Subcutaneous adipose tissue (tissue), 4 donors: ENCODE measurements around the gene AMPH. TPM values are rescaled to one million over a fixed set of nuclear protein-coding genes. Genes with fewer than 3 reads are reported as not detected.

Source experiments
- small RNA-seq: library from RNA; depleted of rRNA; stranded (forward); fragments of <200 nt; gene quantifications from one replicate; pipeline ENCODE3, GENCODE V24; 2016
- total RNA-seq, 4 donors: library from RNA; depleted of rRNA; stranded (reverse); fragments of >200 nt; gene quantifications; one replicate each; pipeline ENCODE4 v1.1.0, GENCODE V29; 2016
- TF ChIP-seq, protein P1 (sequence below): fragments of 450-650 bp; IDR thresholded peaks from one replicate; pipeline ENCODE4 v1.5.1; 2016; ENCODE audit warnings: low read depth, mild to moderate bottlenecking, control low read depth, antibody characterized with exemption, moderate library complexity

AMPH gene
- total RNA-seq, 4 donors from 2014 or later: 6.8 to 102 (median 30.2) TPM

DNA sequence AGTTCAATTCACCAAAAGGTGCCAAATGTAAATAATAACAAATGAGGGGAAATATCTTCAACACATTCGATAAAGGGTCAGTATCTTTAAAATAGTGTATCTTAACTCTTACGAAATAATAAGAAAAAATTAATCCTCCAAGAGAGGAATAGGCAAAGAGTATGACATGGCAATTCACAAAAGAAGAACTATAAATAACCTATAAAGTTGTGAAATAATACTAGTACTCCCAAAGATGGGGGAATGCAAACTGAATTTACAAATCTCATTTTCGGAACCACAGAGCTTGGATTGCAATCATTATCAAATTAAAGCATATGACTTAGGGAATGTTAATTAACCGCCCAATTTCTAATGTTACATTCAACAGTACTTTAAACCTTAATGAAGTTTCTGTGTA lies 279.6 kb downstream of the AMPH start:
- TF ChIP-seq, protein P1, sequence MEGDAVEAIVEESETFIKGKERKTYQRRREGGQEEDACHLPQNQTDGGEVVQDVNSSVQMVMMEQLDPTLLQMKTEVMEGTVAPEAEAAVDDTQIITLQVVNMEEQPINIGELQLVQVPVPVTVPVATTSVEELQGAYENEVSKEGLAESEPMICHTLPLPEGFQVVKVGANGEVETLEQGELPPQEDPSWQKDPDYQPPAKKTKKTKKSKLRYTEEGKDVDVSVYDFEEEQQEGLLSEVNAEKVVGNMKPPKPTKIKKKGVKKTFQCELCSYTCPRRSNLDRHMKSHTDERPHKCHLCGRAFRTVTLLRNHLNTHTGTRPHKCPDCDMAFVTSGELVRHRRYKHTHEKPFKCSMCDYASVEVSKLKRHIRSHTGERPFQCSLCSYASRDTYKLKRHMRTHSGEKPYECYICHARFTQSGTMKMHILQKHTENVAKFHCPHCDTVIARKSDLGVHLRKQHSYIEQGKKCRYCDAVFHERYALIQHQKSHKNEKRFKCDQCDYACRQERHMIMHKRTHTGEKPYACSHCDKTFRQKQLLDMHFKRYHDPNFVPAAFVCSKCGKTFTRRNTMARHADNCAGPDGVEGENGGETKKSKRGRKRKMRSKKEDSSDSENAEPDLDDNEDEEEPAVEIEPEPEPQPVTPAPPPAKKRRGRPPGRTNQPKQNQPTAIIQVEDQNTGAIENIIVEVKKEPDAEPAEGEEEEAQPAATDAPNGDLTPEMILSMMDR: no peak

DNA sequence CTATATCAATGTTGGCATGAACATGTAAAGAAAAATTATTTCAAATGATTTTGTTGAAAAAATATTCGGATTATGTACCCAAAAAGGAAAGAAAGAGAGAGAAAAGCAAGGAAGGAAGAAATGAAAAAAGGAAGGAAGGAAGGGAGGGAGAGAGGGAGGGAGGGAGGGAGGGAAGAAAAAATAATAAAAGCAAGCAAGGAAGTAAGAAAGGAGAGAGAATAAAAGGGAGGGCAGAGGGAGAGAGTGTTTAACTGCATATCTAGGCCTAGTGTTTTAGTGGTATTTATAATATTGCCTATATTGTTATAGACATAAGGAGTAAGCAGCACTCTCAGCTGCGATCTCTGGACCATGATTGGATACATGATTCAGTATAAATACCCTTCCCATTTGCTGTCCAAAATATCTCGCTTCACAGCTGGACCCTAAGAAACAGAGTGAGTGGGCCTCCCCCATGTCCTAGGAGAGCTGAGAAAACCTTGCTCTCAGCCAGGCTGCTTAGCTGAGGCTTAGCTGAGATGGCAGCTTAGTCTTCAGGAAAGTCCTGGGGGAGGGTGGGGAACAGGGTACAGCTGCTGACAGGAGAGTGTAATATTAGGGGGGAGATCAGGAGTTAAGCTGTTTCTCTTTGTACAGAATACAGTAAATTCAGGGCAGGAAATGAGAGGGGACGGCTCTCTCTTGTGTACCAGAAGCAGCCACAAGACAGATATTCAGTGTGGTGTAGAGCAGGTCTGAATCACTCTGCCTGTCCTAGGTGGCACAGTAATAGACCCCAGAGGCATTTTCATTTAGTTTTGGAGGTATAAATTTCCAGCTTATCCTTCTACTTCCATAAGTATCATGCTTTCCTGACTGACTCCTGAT lies 291.0 kb downstream of the AMPH start:
- TF ChIP-seq, protein P1: no peak

DNA sequence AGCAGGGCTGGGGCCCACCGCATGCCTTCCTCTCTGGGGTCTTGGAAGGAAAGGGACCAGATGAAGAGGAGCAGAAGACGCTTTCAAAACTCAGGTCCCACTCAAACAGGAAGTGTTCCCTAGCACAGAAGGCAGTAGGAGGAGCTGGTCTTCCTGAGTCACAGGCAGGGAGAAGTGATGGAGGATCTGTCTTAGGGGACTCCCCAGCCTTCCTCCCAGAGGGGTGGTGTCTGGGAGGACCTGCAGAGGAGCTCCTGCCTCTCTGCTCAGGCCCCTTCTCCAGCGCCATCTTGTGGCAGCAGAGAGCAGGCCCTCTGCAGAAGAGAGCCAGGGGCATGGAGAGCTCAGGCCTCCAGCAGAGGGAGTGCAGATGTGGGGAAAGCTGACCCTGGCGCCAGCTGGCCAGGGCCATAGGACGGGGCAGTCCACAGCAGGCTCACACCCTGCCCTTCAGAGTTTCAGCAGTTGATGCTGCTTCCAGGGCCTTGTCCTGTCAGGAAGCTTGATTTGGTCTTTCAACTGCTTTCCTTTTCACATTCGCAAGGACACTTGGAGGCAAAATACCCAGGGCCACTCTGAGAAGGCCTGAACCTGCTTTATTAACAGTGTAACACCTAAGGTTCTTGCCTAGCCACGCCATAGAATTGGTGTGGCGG lies 295.6 kb downstream of the AMPH start:
- TF ChIP-seq, protein P1: no peak

DNA sequence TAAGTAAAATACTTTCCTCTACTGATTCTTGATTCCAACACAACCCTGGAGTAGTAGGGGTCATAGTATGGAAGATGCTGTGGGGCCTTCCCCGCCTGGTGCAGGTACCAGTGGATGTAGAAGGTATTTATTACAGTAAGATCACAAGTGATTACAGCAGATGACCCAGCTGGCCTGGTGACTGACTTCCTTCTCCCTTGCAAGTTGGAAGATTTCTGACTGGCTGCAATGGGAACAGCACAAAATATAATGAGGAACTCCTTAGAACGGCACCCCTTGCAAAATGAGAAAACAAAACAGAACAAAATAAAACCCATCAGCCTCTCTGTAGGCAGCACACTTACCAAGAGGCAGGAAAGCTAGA lies 296.1 kb downstream of the AMPH start:
- TF ChIP-seq, protein P1: no peak

DNA sequence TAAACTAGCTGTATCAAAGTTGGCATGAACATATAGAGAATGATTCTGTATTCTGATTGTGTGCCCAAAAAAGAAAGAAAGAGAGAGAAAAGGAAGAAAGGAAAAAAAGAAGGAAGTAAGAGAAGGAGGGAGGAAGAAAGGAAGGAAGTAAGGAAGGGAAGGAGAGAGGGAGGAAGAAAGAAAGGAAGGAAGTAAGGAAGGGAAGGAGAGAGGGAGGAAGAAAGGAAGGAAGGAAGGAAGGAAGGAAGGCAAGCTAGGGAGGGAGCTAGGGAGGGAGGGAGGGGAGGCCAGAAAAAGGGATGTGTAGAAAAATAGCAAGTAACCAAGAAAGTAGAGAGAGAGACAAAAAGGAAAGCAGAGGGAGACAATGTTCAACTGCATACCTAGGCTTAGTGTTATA lies 297.0 kb downstream of the AMPH start:
- TF ChIP-seq, protein P1: no peak

Small RNAs within 50 kb of the gene (small RNA-seq; reads per million reads assigned to genes)
- not detected for gene RN7SL83P
- not detected for gene TRGV6
